Dermis blood vessel endothelial cell (primary cell): ENCODE results near the gene IGSF23. TPM values are rescaled to one million over a fixed set of nuclear protein-coding genes. Genes with fewer than 3 reads are reported as not detected.

Source experiments
- DNase-seq: peaks from one replicate; pipeline ENCODE4 v3.0.0; 2010
- total RNA-seq: library from RNA; depleted of rRNA; stranded (reverse); fragments of >200 nt; gene quantifications from 2 replicates; pipeline ENCODE4 v1.2.3, GENCODE V29; 2014

IGSF23 gene
- total RNA-seq, 1 donor from 2014 or later: not detected

DNA sequence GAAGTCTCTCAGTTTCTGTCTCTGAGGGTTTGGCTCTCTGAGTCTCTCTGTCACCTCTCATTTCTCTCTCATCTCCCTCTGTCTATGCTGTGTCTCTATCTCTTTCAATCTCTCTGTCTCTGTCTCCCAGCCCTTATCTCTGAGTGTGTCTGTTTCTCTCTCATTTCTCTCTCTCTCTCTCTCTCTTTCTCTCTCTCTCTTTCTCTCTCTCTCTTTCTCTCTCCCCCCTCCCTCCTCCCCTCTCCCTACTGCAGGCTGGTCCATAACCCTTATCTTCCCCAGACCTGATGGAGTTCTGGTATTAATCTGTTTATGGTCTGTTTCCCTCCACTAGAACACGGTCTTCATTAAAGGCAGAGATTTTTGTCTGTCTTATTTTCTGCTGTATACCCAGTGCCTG lies 29.0 kb downstream of the IGSF23 start:
- DNase-seq: no peak

DNA sequence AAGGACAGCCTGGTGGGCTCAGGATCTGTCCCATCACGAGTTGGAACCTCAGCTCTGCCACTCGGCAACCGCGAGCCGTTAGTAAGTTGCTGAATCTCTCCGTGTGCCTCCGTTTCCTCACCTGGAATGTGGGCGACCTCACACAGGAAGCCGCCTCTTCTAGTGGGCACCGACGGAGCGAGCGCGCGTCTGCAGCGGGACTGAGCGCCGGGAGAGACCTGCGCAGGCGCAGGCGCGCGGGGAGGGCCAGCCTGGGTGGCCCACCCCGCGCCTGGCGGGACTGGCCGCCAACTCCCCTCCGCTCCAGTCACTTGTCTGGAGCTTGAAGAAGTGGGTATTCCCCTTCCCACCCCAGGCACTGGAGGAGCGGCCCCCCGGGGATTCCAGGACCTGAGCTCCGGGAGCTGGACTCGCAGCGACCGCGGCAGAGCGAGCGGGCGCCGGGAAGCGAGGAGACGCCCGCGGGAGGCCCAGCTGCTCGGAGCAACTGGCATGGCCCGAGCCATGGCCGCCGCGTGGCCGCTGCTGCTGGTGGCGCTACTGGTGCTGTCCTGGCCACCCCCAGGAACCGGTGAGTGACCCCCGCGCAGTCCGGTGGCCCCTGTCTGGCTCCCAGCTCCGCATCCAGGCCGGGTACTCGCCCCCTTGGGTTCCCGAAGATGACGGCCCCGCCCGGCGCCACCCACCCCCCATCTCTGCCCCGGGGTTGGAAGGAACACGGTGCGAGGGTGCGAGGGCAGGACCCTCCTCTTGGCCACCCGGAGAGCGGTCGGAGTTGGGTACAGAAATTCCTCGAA lies 30.4 kb downstream of the IGSF23 start, which contains the start of gene PVR:
TSS of gene PVR (plus strand) at position 306 of the 797 bp plus-strand sequence. CDS start at position 493, 187 bp downstream.
- peak; percentile 85 for DNase-seq

DNA sequence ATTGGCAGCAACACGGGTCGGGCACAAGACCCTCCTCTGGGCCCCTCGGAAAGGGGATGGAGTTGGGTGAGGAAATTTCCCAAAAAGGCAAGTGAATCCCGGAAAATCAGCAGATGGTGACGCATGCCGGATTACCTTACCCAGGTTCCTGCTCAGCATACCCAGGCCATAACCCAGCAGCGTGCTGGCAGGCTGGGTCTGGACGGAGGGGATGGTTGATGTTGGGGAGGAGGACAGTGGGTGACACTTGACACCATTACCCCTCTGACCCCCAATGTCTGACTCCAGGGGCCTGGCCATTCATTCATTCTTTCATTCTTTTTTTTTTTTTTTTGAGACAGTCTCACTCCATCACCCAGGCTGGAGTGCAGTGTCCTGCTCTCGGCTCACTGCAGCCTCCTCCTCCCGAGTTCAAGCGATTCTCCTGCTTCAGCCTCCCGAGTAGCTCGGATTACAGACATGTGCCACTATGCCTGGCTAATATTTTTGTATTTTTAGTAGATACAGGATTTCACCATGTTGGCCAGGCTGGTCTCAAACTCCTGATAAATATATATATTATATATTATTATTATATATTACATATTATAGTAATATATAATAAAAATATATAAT lies 31.1 kb downstream of the IGSF23 start:
- peak; percentile 64 for DNase-seq

DNA sequence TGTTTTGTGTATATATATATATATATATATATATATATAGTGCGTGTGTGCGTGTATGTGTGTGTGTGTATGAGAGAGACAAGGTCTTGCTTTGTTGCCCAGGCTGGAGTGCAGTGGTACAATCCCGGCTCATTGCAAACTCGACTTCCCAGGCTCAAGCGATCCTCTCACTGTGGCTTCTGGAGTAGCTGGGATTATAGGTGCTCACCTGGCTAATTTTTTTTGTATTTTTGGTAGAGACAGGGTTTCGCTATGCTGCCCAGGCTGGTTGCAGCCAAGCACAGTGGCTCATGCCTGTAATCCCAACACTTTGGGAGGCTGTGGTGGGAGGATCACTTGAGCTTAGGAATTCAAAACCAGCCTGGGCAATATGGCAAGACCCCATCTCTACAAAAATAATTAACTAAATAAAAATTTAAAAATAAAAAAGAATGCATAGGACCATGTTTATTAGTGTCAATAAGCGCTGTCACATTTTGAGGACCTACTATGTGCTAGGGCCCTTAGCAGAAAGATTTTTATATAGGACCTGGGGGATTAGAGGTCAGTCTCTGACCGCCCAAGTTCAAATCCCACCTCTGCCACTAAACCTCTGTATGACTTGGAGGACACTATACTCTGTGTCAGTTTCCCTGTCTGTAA lies 32.2 kb downstream of the IGSF23 start:
- DNase-seq: peak; percentile 31

DNA sequence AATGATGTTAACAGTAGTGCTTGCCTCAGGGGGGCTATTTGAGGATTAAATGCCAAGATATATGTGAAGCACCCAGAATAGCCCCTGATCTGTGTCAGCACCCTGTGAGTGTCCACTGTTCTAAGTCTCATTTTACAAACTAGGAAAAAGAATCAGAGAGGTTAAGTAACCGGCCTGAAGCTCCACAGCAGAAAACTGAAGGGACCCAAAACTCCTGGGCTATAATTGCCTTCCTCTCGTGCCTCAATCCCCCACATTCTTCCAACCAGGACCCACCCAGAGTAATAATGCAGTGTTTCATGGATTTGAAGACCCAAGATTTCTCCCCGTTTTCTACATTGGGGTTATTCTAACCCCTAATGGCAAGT lies 32.7 kb downstream of the IGSF23 start:
- DNase-seq: no peak

DNA sequence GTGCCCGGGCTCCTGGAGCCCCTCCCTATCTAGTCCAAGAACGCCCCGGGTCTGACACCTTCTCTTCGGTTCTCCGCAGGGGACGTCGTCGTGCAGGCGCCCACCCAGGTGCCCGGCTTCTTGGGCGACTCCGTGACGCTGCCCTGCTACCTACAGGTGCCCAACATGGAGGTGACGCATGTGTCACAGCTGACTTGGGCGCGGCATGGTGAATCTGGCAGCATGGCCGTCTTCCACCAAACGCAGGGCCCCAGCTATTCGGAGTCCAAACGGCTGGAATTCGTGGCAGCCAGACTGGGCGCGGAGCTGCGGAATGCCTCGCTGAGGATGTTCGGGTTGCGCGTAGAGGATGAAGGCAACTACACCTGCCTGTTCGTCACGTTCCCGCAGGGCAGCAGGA lies 33.8 kb downstream of the IGSF23 start:
- no peak for DNase-seq

DNA sequence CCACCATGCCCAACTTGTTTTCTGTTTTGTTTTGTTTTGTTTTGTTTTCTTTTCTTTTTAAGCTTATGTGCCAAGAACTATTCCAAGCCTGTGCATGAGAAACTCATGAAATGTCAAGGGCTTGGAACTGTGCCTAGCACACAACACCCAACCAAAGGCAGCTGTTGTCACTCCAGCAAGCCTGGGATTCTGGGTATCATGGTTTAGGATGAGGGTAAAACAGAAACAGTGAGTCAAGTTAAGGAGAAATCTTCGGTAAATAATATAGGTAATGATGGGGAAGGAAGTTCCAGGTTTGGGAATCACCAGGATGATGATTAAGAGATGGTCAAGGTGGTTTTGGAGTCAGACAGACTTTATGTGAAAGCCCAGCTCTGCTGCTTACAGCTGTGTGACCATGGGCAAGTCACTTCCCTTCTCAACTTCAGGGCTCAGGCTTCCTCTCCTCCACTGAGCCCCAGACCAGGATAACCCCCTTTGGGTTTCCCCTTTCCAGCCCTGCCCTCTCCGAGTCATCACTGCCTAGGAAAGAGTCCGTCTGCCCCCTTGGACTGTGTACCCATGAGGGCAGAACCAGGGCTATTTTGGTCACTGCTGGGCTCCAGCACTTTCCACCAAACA lies 35.4 kb downstream of the IGSF23 start:
- peak; percentile 52 for DNase-seq

DNA sequence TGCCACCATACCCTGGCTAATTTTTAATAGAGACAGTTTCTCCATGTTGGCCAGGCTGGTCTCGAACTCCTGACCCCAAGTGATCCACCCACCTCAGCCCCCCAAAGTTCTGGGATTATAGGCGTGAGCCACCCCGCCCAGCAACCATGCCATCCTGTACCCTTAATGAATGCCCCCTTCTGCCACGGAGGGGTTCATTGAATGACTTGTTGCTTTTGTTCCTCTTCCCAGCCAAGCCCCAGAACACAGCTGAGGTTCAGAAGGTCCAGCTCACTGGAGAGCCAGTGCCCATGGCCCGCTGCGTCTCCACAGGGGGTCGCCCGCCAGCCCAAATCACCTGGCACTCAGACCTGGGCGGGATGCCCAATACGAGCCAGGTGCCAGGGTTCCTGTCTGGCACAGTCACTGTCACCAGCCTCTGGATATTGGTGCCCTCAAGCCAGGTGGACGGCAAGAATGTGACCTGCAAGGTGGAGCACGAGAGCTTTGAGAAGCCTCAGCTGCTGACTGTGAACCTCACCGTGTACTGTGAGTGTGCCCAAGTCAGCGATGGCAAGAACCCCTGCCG lies 36.3 kb downstream of the IGSF23 start:
- no peak for DNase-seq

DNA sequence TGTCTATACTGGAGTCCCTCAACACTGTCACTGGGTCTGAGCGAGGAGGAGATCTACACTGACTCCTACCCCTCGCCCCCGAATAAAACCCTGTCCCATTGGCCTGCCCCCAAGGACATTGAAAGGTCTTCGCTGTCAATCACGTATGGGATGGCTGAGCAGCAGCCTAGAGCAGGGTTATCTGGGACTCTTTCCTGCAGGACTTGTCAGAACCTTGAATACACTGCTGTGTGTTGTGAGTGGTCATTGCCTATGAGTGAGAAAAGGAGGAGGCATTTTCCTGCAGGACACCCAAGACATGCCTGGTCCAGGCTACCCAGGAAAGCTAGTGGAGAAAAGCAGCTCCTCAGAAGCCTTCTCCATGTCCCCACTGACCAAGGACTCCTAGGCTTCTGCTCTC lies 40.0 kb downstream of the IGSF23 start:
- no peak for DNase-seq

DNA sequence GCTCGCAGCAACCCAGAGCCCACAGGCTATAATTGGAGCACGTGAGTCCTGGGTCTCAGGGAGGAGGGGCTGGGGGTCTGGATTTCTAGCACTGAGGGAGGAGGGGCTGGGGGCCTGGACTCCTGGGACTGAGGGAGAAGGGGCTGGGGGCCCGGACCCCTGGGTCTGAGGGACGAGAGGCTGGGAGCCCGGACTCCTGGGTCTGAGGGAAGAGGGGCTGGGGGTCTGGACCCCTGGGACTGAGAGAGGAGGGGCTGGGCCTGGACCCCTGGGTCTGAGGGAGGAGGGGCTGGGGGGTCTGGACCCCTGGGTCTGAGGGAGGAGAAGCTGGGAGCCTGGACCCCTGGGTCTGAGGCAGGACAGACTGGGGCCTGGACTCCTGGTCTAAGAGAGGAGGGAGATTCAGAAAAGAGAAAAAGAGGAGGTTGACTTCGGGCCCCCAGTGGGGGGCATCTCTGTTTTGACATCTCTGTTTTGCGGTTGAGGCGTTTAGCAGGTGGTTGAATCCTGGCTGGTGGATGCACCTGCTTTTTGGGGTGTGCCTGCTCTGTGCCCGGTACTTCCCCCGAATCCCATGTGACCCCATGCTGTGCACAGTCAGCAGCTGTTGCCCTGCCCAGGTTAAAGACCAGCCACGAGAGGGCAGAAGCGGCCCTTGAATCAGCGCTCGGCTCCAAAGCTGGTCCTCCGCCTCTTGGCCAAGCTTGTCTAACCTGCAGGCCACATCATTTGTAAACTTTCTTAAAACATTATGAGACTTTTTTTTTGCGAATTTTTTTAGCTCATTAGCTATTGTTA lies 40.8 kb downstream of the IGSF23 start:
- peak; percentile 84 for DNase-seq

DNA sequence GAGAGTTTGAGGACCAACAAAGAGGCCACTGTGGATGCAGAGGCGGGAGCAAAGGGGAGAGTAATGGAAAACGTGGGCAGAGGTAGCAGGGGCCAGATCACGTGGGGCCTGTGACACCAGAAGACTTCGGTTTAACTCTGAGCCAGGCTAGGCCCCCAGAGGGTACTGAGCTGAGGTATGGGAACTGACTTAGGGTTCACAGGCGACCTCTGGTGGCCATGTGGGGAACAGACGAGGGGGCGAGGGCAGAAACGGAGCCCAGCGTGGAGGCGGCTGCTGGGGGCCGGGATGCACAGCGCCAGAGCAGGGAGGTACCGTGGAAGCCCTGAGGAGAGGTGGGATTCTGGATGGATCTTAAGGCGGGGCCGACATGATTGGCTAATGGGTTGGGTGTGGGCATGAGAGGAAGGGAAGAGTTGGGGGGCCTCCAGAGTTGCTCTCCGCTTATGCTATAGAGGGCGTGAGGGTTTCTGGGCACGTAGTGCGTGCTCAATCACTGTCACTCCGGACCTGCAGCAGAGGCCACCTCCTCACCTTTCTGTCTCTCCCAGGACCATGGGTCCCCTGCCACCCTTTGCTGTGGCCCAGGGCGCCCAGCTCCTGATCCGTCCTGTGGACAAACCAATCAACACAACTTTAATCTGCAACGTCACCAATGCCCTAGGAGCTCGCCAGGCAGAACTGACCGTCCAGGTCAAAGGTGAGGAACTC lies 44.0 kb downstream of the IGSF23 start:
- peak; percentile 84 for DNase-seq

DNA sequence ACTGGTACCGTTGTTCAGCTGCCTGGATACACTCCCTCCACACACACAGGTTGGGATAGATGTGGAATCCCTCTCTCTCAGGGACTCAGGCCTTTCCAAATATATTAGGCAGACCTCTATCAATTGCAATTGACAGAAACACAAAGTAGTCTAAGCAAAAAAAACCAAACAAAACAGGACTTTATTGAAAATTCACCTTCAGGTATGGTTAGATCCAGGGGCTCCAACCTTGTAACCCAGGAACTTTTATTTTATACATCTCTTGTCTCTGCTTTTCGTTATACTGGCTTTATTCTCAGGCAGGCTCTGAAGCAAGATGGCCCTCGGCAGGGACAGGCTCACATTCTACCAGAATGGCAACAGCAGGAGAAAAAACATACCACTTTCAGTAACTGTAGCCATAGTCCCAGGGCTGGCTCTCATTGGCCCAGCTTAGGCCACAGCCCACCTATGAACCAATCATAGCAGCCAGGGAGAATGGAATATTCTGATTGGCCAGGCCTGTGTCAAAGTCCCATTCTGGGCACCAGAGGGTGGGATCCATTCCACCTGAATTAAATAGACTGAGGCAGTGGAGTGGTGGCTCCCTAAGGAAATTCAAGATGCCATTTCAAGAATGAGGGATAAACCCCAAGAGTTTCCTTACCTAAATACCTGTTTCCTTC lies 44.8 kb downstream of the IGSF23 start:
- DNase-seq: peak; percentile 49

DNA sequence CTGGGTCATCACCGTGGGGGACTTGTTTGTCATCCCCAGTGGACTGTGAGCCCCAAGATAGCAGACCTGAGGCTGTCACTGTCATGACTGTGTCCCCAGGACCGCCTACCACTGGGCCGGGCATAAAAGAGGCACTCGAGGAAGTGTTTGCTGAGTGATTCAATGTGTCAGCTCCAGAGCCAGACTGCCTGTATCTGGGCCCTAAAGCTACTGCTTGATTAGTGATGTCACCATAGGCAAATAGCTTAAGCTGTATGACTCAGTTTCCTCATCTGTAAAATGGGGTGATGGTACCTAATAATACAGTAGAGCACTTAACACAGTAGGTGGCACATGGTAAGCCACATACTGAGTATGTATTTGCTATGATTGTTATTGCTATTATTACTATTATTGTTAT lies 46.7 kb downstream of the IGSF23 start:
- DNase-seq: peak; percentile 28

DNA sequence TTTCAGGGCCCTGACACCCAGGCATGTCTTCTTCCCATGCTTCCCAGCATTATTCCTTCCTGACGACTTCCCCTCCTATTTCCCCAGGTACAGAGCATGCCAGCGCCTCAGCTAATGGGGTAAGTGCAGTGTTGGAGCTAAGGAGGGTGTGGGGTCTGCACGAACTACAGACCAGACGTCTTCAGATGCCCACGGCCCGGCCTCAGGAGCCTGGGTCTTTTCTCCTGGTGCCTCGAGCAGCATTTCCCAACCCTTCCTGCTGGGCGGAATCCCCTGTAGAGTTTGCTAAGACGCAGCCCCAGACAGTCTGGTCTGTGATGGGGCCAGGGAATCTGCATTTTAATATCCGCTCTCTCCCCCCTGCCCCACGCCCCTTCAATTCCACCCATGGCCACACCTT lies 47.8 kb downstream of the IGSF23 start:
- no peak for DNase-seq

DNA sequence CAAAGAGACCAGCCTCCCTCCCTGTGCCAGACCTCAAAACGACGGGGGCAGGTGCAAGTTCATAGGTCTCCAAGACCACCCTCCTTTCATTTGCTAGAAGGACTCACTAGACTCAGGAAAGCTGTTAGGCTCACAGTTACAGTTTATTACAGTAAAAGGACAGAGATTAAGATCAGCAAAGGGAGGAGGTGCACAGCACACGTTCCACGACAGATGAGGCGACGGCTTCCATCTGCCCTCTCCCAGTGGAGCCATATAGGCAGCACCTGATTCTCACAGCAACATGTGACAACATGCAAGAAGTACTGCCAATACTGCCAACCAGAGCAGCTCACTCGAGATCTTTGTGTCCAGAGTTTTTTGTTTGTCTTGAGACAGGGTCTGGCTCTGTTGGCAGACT lies 48.5 kb downstream of the IGSF23 start:
- DNase-seq: no peak

DNA sequence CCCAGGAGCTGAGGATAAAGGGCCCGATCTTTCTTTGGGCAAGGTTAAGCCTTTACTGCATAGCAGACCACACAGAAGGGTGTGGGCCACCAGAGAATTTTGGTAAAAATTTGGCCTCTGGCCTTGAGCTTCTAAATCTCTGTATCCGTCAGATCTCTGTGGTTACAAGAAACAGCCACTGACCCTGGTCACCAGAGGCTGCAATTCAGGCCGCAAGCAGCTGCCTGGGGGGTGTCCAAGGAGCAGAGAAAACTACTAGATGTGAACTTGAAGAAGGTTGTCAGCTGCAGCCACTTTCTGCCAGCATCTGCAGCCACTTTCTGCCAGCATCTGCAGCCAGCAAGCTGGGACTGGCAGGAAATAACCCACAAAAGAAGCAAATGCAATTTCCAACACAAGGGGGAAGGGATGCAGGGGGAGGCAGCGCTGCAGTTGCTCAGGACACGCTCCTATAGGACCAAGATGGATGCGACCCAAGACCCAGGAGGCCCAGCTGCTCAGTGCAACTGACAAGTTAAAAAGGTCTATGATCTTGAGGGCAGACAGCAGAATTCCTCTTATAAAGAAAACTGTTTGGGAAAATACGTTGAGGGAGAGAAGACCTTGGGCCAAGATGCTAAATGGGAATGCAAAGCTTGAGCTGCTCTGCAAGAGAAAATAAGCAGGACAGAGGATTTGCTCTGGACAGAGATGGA lies 49.5 kb downstream of the IGSF23 start:
- no peak for DNase-seq

DNA sequence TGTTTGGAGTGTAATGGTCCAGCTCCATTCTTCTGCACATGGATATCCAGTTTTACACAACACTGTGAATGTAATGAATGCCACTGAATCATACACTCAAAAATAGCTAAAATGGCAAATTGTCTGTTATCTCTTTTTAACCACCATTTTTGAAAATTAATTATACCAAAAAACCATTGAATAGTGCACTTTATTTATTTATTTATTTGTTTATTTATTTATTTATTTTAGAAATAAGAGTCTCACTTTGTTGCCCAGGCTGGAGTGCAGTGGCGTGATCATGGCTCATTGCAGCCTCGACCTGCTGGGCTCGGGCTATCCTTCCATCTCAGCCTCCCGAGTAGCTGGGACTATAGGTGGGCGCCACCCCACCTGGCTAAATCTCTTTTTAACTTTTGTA lies 50.6 kb downstream of the IGSF23 start:
- no peak for DNase-seq

DNA sequence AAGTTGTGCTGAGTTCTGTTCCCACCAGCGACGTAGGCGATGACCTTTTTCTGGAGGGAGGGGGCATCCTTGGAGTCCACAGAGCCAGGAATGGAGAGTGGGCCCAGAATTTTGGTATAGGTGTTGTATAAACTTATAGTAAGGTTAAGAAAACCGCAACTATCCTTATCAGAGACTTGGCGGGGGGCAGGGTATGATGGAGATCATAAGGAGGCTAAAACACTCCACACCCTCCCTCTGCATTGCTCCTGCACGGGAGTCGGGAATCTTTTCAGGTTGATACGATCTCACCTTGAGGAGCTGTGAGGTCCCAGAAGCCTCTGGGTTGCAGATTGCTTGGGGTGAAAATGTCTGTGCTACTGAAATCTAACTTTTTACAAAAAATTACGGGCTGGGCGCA lies 51.6 kb downstream of the IGSF23 start:
- DNase-seq: no peak

DNA sequence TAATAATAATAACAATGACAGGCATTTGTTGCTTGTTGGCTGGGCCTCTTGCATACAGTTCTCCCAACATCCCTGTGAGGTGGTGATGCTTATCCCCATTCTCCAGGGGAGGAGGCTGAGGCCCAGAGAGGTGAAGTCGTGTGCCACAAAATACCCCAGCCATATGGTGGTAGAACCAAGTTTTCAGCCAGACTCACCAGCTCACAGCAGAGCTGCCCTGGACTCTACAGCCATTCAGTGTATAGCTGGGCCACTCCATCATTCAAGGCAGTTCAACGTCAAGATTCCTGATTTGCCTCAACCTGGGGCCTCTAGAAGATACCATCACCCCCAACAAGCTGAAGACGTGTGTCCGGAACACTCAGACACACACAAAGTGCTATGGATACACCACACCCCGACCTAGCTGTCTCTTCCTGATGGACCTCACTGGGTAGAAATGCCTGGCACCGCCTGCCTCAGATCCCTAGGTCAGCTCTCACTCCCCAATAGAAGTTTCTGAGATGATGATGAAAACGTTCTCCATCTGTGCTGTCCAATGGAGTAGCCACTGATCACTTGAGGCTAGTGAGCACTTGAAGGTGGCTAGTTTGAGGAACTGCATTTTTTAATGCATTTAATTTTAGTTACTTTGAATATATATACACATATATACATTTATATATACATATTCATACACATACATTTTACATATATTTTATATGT lies 53.6 kb downstream of the IGSF23 start:
- DNase-seq: no peak
